Panc1 (cell line): Measurements from ENCODE around the gene OR7G1. TPM values are rescaled to one million over a fixed set of nuclear protein-coding genes. Genes with fewer than 3 reads are reported as not detected.

Experiments
- ATAC-seq: fragments of 200-7000 bp; cut with Tn5 transposase; 2 replicates; pipeline ENCODE4 v1.9.1; 2020; ENCODE audit warnings: mild to moderate bottlenecking, moderate library complexity
- BruUV-seq: library from RNA; stranded (reverse); fragments of 400-500 nt; replicated peaks from 2 replicates; lab custom pipeline; 2021; lab: Mats Ljungman, UMichigan
- CTCF ChIA-PET: fragments of 300-600 bp; sonication (Branson Sonifier 250); formaldehyde crosslinking; loops from one replicate; lab custom pipeline; 2022; ENCODE audit warnings: antibody characterized with exemption; lab: Charles Lee
- POLR2A ChIA-PET: fragments of 300-600 bp; sonication (Branson Sonifier 250); formaldehyde crosslinking; loops from one replicate; lab custom pipeline; 2022; ENCODE audit warnings: antibody characterized with exemption; lab: Charles Lee
- DNase-seq: peaks from one replicate; pipeline ENCODE4 v3.0.0-alpha.2; 2010; ENCODE audit warnings: low read depth, low spot score
- H3K27ac ChIP-seq: 2 replicates; pipeline ENCODE4 v1.5.1; 2011; ENCODE audit warnings: mild to moderate bottlenecking, low read length, inconsistent platforms
- H3K27me3 ChIP-seq: fragments of 200-500 bp; sonication (Bioruptor generic); 2 replicates; pipeline ENCODE4 v1.6.0; 2014; ENCODE audit warnings: low read length, inconsistent platforms; ENCODE audit not compliant: control insufficient read depth, insufficient read depth
- H3K36me3 ChIP-seq: fragments of 200-500 bp; sonication (Bioruptor generic); 2 replicates; pipeline ENCODE4 v1.5.1; 2014; ENCODE audit warnings: inconsistent platforms, mild to moderate bottlenecking, low read length, moderate library complexity; ENCODE audit not compliant: control insufficient read depth, insufficient read depth
- H3K4me1 ChIP-seq: 2 replicates; pipeline ENCODE4 v1.5.1; 2011; ENCODE audit warnings: inconsistent platforms, mild to moderate bottlenecking, low read length, moderate library complexity; ENCODE audit not compliant: control insufficient read depth, insufficient read depth
- H3K4me3 ChIP-seq, 2 experiments: 2 replicates each; pipeline ENCODE4 v1.5.1; 2011 to 2012; ENCODE audit warnings: low read depth in 2 of 2, low read length in 2 of 2, mild to moderate bottlenecking in 2 of 2, inconsistent platforms in 1 of 2, moderate library complexity in 1 of 2
- H3K9me3 ChIP-seq: fragments of 200-500 bp; sonication (Bioruptor generic); 2 replicates; pipeline ENCODE4 v1.5.1; 2014; ENCODE audit warnings: low read depth, mild to moderate bottlenecking, inconsistent platforms, low read length, moderate library complexity; ENCODE audit not compliant: control insufficient read depth, insufficient read depth
- CTCF ChIP-seq: fragments of 450-650 bp; IDR thresholded peaks from 2 replicates; pipeline ENCODE4 v1.5.1; 2017; ENCODE audit warnings: mild to moderate bottlenecking
- POLR2AphosphoS5 ChIP-seq: IDR thresholded peaks from 2 replicates; pipeline ENCODE4 v1.6.1; 2012; ENCODE audit warnings: mild to moderate bottlenecking, low read depth, low read length, moderate library complexity
- SIN3A ChIP-seq: IDR thresholded peaks from 2 replicates; pipeline ENCODE4 v1.6.1; 2012; ENCODE audit warnings: low read depth, mild to moderate bottlenecking, low read length, moderate library complexity, borderline replicate concordance; ENCODE audit not compliant: insufficient read depth
- TCF7L2 ChIP-seq: IDR thresholded peaks from 2 replicates; pipeline ENCODE4 v1.6.1; 2011; ENCODE audit warnings: mild to moderate bottlenecking, low read depth, low read length, inconsistent platforms
- in situ Hi-C: cut with HindIII; loops from 2 replicates; pipeline ENCODE4 v1.10.0; 2016; ENCODE audit warnings: low sequenced_read_pairs, low pct_unique_long_range_greater_than_20kb
- intact Hi-C: fragments of 100-400 bp; cut with micrococcal nuclease; formaldehyde crosslinking; loops from one replicate; pipeline ENCODE4 v1.10.0; 2022; ENCODE audit not compliant: unreplicated experiment
- total RNA-seq: library from RNA; stranded (reverse); gene quantifications from one replicate; pipeline ENCODE4 v1.2.1, GENCODE V29; 2021; ENCODE audit not compliant: unreplicated experiment
- TF ChIP-seq, protein P1 (sequence below), 2 experiments: IDR thresholded peaks; 2 replicates each; pipeline ENCODE4 v1.6.1; 2011 to 2012; ENCODE audit warnings: low read depth in 2 of 2, control low read depth in 1 of 2, low read length in 1 of 2, mild to moderate bottlenecking in 1 of 2, moderate library complexity in 1 of 2; ENCODE audit not compliant: insufficient read depth in 1 of 2

Gene OR7G1
- total RNA-seq, 1 experiment from 2014 or later: not detected

DNA sequence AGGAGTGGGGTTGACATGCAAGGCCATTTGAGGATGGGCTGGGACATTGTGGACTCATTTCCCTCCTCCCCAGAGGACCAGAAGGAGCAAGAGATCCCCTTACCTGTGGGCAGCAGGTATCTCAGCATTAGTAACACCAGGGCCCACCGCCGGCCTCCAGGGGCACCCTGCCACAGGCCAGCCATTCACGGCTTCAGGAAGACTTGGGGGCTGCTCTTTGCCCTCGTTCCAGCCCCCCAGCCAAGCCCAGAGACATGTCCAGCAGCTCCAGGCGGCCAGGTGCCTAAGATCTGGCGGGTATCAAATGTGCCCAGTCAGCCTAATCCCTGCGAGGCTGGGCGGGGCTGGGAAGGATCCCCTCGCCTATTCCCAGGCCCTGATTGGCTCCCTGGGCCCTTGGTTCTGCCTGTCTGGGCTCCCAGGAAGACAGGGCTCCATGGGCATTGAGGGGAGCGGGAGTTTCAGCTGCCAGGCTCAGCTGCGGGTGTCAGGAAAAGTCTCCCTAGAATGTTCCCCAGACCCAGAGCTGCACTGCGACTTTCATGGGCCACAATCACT lies 50.0 kb downstream of the OR7G1 start:
- no peaks in the 10 kb centered on the region for H3K27me3 ChIP-seq
- no peaks in the 10 kb centered on the region for H3K9me3 ChIP-seq
- H3K4me1 ChIP-seq: peaks cover 10% of the 10 kb centered on the region
- H3K27ac ChIP-seq: no peak overlapping the region
- POLR2A ChIA-PET: no interaction called here
- H3K36me3 ChIP-seq: no peaks in the 10 kb centered on the region
- no peak for TF ChIP-seq POLR2AphosphoS5
- TF ChIP-seq, protein P1, sequence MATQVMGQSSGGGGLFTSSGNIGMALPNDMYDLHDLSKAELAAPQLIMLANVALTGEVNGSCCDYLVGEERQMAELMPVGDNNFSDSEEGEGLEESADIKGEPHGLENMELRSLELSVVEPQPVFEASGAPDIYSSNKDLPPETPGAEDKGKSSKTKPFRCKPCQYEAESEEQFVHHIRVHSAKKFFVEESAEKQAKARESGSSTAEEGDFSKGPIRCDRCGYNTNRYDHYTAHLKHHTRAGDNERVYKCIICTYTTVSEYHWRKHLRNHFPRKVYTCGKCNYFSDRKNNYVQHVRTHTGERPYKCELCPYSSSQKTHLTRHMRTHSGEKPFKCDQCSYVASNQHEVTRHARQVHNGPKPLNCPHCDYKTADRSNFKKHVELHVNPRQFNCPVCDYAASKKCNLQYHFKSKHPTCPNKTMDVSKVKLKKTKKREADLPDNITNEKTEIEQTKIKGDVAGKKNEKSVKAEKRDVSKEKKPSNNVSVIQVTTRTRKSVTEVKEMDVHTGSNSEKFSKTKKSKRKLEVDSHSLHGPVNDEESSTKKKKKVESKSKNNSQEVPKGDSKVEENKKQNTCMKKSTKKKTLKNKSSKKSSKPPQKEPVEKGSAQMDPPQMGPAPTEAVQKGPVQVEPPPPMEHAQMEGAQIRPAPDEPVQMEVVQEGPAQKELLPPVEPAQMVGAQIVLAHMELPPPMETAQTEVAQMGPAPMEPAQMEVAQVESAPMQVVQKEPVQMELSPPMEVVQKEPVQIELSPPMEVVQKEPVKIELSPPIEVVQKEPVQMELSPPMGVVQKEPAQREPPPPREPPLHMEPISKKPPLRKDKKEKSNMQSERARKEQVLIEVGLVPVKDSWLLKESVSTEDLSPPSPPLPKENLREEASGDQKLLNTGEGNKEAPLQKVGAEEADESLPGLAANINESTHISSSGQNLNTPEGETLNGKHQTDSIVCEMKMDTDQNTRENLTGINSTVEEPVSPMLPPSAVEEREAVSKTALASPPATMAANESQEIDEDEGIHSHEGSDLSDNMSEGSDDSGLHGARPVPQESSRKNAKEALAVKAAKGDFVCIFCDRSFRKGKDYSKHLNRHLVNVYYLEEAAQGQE (IDR thresholded peaks at IDR 0.05; ENCODE audit: insufficient read depth in 1 of 2, low read depth in 2 of 2, low read length in 1 of 2): no peak
- TF ChIP-seq CTCF: no peak
- no peak for TF ChIP-seq SIN3A
- no peak for TF ChIP-seq TCF7L2
- BruUV-seq: no TSS peak
- in situ Hi-C loops (no loop called here), intact Hi-C loops (no loop called here)
- DNase-seq (no peak), ATAC-seq (no peak)
- H3K4me3 ChIP-seq: no peak overlapping the region
- CTCF ChIA-PET: interaction anchor here (0.6 kb wide), 1 partner anchor 624 kb away, joined by 3 read pairs; no protein-coding TSS in a partner anchor

Other genes with a start within 250 kb of the OR7G1 start
- 3.4 TPM for gene MUC16, start 105.4 kb downstream of the OR7G1 start, total RNA-seq
- gene OR1M1, start 28.7 kb downstream of the OR7G1 start, total RNA-seq: not detected
- gene OR7G2, start 8.3 kb downstream of the OR7G1 start, total RNA-seq: not detected
- gene OR7G3, start 11.2 kb upstream of the OR7G1 start, total RNA-seq: not detected
- gene ZNF317, start 24.6 kb upstream of the OR7G1 start, total RNA-seq: 39.3 TPM
- not detected for gene OR7D2, start 63.2 kb upstream of the OR7G1 start, total RNA-seq
- gene OR7D4, start 103.8 kb upstream of the OR7G1 start, total RNA-seq: not detected
- gene OR7E24, start 135.2 kb upstream of the OR7G1 start, total RNA-seq: not detected
- gene ZNF699, start 194.1 kb upstream of the OR7G1 start, total RNA-seq: 7.3 TPM
- 8.1 TPM for gene ZNF559, start 208.4 kb upstream of the OR7G1 start, total RNA-seq
- 4.6 TPM for gene ZNF177, start 247.2 kb upstream of the OR7G1 start, total RNA-seq